Right ventricle myocardium superior (tissue), 1 donor: Measurements from ENCODE around the gene CD84. TPM values are rescaled to one million over a fixed set of nuclear protein-coding genes. Genes with fewer than 3 reads are reported as not detected.
A peak's percentile ranks its signal among the peaks of the same experiment; 100 is the strongest.
"Not testable (repeated sequence)": the region's sequence is repeated elsewhere in the genome, so short reads cannot be mapped to it uniquely, and the experiment has no call there.

ENCODE experiments used
- ATAC-seq: fragments of 200-7000 bp; cut with Tn5 transposase; one replicate; pipeline ENCODE4 v1.9.1; 2020; ENCODE audit warnings: mild to moderate bottlenecking; ENCODE audit not compliant: poor library complexity
- DNase-seq: peaks from one replicate; pipeline ENCODE4 v3.0.0-alpha.2; 2020
- intact Hi-C: fragments of 100-400 bp; cut with DNase I; formaldehyde crosslinking; loops from one replicate; pipeline ENCODE4 v1.11.2; 2022
- total RNA-seq: library from RNA; stranded (reverse); fragmentation: NEBNext Ultra II Directional; extraction: Animal tissue kit (Norgen Biotek cat#: 25700); gene quantifications from one replicate; pipeline ENCODE4 v1.2.1, GENCODE V29; 2021
- donor health status: DM: no; HTN: yes; CAD: no; lungs with severe emphysema.

Gene CD84
- total RNA-seq, 1 donor from 2014 or later, result 2.5 TPM

DNA sequence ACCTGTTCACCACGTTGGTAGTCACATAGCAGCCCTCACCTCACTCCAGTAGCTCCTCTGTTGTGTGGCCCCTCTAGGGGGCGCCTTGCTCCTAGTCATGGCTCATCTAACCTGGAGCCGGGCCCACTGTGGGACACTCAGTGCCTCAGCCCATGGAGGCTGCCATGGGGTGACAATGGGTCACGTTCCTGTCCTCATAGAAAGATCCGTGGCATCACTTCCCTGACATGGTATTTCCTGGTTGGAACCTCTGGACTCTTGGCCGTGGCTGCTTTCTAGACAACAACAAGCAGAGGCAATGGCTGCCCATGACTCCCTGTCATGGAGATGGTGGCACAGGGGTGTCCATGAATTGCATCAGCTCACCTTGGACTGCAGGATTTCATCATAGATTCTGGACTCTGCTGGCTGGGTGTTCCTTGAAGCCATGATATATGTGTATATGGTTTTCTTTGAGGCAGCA lies 28.7 kb downstream of the CD84 start:
- intact Hi-C loops, result no loop called here
- no peak for ATAC-seq
- DNase-seq, result no peak

DNA sequence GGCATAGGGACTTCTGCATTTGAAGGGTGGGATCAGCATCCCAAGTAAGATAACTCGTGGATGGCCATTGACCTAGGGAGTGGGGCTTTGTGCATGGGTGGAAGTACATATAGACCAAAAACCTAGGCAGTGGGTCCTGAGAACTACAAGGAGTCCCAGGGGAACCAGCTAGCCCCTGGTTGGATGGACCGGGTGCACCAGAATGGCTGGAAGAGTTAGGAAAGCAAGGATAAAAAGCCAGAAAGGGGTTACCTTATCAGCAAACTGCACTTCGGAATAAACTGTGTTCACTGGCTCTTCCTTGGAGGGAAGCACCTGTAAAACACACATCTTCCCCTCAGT lies 29.7 kb downstream of the CD84 start:
- no peak for ATAC-seq
- DNase-seq, result no peak
- intact Hi-C loops, result no loop called here

DNA sequence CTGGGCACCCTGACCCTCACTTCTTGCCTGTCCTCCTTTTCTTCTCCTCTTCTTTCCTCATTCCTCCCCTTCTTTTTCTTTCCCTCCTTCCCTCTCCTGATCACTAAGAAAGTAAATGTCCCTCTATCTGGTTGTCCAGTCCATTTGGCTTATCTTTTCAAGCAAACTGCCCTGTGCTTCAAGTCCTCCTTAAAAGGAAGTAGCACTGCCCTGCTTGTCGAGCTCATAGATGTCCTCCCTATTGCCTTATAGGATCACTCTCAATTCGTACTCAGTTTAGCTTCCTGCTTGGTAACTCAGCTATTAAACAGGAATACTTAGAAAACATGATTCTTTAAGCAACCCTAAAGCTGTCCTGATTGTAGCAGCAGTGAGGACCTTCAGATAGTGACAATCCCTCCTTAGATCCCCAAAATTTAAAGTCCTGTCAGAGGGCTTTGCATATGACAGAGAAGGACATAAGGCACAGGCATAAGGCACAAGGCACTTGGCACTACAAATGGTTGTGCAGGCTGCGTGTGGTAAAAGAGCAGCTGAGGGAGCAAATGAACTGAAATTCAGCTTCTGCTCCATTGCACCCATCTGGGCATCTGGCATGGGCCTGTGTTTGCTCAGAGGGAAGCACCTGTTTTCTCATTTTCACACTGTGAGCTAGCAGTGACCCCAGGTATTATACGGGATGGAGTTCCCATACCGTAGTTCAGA lies 30.2 kb downstream of the CD84 start:
- ATAC-seq (no peak), DNase-seq (no peak)
- intact Hi-C loops, result no loop called here

DNA sequence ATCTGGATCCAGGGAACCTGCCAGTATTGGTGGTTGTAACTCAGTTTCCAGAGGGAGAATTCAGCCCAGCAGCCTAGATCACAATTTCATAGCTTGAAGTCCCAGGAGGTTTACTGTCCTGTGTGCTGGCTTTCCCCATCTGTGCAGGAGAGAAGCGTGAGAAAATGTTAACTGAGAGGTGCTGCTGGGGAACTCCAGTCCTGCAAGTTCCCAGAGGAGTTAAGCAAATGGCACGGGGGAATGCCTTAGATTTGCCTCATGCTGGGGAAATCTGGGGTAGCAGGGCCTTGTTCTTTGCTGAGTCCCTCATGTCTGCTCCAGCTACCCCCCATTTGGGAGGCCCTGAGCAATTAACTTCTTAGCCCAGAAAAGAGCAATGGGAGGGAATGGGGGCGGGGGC lies 31.1 kb downstream of the CD84 start:
- ATAC-seq (no peak), DNase-seq (no peak)

DNA sequence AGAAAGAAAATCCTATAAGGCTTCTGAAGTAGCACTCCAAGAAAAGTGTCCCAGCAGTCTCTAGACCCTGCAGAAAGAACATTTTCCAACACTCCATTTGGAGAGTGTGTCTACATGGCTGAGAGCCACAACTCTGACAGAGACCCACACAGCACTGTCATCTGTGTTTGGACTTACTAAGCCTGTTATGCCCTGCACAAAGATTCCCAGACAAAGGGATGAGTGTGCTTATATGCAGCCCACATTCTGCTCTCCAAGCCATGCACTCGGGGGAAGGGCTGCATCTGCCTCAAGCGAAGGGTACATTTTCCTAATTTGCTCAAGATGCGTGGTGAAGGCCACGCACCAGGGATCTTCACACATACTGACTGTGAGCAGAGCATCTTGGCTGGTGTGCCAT lies 31.9 kb downstream of the CD84 start:
- no peak for ATAC-seq
- intact Hi-C loops, result no loop called here
- no peak for DNase-seq

More for the DNA sequence above, 31.1 kb downstream of the CD84 start:
- intact Hi-C loops, result no loop called here

DNA sequence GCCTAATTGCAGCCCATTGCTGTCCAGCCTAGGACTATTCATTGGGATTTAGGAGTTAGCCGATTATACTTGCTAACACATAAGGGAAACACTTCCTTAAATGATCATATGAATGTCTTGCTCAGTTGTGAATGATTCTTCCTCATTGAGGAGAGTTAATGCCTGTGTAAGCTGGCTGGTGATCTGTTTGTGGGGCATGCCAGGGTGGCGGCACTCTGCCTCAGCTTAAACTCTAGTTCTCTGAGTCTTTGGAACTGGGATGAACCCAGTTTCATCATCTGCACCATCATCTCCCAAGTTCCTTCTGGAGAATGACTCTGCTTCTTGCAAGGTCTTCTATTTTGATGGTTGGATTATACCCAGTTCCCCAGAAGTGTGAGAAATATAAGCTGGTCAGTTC lies 32.4 kb downstream of the CD84 start:
- ATAC-seq (peak; percentile 41), DNase-seq (peak; percentile 54)
- intact Hi-C loops, result no loop called here

DNA sequence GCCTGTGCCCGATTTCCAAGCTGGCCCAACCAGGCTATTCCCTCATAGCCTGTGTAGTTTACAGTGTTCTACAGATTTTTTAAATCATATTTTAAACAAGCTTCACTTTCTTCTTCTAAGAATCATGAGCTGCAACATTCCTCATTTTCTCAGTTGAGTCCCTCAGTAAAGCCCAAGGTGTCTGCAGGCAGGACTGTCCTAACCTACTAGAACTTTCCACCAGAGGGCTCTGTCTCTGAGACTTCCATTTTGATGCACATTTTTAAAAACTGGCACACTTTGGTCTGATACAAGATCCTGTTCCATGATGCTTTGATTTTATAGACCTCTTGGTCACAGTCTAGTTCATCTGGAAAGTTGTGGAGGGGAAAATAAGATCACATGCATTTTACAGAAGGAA lies 34.6 kb downstream of the CD84 start:
- DNase-seq, result no peak
- intact Hi-C loops, result no loop called here
- ATAC-seq, result no peak

DNA sequence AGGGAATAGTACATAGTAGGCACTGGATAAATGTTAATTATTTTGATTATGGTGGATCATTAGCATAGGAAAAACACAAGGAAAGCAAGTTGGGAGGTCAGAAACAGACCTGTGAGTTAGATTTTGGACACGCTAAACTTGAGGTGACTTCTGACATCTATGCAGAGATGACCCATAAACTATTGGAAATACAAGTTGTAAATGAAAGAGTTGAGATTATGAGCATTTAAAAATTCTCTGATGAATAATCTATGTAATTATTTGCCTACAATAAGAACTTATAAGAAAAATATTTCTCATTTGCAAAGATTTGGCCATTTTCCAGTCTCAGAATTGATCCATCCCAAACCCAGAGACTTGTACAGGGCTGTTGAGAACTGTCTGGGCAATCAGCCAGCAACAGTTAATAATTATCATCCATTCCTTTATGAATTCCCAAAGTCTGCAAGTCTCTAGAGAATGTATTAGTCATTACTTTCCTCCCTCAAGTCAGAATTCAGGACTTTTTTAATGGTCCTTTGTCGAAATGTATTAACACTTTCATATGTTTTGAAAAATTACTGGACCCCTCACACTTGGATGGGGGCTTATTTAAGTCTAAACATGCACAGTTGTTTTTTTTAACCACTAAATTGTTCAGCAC lies 36.9 kb downstream of the CD84 start:
- DNase-seq, result no peak
- ATAC-seq, result no peak
- intact Hi-C loops, result no loop called here

DNA sequence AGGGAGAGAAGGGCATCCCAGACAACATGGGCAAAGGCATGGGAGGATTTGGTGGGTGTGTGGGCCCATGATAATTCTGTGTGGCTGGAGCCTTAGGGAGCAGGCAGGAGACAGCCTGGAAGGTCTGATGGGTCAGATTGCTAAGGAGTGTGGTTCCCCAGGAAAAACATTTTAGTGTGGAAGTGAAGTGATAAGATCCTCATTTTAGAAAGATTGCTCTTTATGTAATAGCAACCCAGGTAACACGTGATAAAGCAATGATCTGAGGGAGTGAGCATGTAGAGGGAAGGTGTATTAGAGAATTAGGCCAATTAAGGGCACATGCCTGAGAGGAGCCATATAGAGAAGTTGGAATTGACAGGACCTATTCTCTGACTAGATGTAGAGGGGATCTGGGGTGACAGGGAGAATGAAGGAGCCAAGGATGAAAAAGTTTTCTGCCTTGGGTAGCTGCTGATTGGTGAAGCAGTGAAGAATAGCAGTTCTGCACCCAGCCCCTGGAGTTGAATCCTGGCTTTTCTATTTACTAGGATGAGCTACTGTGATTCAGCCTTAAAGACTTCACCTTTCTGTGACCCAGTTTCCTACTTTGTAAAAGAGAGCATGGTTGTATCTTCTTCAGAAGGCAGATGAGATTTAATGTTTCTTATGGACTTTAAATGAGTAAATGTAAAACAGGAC lies 37.5 kb downstream of the CD84 start:
- intact Hi-C loops, result no loop called here
- ATAC-seq (no peak), DNase-seq (no peak)

DNA sequence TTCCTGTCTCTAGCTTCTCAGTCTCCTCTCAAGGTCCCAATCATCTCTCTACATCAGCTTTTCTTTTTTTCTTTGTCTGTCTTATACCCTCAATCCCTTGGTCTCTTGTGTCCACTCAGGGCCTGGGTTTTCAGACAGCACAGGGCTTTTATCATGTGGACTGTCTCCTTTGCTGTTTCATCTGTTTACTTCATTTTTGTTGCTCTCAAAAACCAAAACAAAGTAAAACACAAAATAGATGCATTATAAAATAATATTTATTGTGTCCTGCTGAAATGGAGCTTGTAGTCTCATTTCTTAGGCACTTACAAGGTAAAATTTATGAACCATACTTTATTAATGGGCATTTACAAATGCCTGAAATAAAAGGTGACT lies 38.5 kb downstream of the CD84 start:
- ATAC-seq (no peak), DNase-seq (no peak)
- intact Hi-C loops, result no loop called here

DNA sequence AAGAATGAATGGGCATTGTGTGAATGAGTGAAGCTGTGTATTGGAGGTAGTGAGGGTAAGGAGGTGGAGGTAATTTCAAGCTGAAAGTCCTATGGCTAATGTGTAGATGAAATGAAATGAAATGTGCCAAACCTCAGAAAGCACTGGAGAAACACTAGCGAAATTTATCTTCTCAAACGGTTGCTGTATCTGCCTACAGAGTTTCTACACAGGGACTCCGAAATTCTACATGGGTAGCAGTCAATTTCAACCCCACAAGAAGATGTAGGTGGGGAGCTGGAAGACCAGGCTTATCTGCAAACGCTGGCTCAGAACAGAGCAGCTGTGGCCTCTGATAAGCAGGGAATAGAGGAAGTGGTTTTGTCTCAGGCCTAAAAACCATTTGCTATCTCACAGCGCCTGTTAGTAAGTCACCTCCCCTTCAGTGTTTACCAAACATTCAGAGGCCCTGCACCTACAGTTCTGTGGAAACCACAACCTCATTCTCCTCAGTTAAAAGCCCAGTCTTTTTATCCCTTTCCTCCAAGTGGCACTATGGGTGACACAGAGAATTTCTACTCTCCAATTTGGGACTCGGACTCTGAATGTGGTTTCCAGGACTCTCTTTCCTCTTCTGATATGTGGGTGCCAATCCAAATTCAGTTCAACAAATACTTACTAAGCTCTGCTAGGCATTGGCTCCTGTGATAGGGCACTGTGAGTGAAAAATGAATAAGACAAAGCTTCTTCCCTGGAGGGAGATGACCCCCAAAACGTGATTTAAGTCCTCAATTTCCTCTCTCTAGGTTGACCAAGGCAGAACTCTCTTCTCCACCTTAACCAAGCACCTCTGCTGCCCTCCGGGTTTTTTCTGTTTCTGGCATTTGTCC lies 39.1 kb downstream of the CD84 start:
- intact Hi-C loops, result no loop called here
- peak; percentile 77 for ATAC-seq
- DNase-seq, result no peak

DNA sequence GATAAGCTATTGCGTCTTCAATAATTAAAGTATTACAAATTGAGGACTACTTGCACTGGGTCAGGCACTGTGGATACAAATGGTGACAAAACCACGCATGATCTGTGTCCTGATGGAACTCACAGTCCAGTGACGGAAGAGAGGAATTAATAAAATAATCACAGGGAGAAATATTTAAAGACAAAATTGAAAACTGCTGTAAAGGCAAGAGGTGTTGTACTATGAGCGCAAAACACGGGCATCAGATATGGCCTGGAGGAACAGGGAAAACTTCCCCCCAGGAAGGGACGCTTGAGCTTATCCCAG lies 39.7 kb downstream of the CD84 start:
- DNase-seq, result no peak
- intact Hi-C loops, result no loop called here
- ATAC-seq, result no peak

DNA sequence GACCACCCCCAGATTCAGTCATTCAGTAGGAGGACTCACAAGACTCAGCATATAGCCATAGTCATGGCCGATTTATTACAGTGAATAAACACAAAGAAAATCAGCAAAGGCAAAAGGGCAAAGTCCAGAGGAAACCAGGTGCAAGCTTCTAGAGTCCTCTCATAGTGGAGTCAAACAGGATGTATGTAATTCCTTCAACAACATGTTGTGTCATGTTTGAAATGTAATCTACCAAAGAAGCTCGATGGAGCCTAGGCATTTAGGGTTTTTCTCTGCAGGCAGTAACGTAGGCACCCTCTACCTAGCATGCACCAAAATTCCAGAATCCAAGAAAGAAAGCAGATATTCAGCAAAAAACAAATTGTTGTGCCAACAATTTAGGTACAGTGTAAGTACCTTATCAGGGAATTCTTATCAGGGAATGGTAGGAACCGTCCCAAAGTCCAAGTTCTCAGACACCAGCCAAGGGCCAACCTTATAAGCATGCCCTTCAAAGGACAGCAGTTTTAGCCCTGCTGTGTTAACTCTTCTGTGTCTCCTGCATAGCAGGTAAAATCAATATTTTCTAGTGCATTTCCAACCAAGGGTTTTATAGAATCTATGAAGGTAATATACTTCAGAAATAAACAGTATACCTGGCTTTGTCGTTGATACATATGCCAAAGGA lies 40.2 kb downstream of the CD84 start:
- DNase-seq (no peak), ATAC-seq (peak; percentile 51)
- intact Hi-C loops, result no loop called here

DNA sequence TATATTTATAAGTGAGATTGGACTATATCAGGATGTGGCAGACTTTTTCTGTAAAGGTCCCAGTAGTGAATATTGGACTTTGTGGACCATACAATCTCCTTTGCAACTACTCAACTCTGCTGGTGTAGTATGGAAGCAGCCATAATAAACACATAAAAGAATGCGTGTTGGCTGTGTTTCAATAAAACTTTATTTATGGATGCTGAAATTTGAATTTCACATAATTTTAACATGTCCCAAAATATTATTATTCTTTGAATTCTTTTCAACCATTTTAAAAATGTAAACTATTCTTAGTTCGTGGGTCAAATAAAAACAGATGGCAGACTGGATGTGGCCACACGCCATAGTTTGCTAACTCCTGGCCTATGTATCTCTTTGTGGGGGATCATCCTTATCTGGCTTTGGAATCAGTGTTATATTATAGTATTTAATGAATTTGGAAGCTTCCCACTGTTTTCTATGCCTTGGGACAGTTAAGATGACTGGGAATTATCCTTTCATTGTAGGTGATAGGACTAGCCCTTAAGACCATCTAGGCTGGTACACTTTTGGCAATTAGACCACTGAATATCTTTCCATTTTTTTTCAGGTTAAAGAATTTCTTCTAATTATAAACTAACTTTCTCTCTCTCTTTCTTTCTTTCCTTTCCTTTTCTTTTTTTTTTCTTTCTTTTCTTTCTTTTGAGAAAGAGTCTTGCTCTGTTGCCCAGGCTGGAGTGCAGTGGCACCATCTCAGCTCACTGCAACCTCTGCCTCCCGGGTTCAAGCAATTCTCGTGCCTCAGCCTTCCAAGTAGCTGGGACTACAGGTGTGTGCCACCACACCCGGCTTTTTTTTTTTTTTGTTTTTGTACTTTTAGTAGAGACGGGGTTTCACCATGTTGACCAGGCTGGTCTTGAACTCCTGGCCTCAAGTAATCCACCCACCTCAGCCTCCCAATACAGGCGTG lies 41.3 kb downstream of the CD84 start:
- intact Hi-C loops, result no loop called here
- ATAC-seq (no peak), DNase-seq (no peak)

DNA sequence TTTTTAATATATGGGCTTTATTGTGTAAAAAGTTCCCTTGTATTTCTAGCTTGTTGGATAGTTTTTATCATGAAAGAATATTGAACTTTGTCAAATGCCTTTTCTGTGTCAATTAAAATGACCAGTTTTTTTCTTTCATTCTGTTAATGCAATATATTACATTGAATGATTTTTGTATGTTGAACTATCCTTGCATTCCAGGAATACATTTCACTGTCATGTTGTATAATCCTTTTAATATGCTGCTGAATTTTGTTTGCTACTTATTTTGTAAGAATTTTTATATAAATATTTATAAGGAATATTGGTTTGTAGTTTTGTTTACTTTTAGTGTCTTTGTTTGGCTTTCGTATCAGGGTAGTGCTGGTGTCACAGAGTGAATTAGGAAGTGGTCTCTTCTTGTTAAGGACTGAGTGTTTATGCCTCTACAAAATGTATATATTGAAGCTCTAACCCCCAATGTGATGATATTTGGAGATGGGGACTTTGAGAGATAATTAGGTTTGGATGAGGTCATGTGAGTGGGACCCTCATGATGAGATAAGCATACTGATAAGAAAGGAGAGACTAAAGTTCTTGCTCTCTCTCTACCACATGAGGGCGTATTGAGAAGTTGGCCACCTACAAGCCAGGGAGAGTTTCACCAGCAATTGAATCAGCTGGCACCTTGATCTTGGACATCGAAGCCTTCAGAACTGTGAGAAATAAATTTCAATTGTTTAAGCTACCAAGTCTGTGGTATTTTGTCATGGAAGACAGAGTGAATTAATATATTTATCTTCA lies 44.3 kb downstream of the CD84 start:
- ATAC-seq, result no peak
- DNase-seq, result no peak
- intact Hi-C loops, result no loop called here

DNA sequence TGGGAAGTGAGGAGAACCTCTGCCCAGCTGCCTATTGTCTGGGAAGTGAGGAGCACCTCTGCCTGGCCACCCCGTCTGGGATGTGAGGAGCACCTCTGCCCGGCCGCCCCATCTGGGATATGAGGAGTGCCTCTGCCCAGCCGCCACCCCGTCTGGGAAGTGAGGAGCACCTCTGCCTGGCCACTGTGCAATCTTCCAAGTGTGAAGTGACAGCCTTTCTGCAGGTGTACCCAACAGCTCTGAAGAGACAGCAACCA lies 46.8 kb downstream of the CD84 start:
- DNase-seq, intact Hi-C loops, ATAC-seq: not testable (repeated sequence)

DNA sequence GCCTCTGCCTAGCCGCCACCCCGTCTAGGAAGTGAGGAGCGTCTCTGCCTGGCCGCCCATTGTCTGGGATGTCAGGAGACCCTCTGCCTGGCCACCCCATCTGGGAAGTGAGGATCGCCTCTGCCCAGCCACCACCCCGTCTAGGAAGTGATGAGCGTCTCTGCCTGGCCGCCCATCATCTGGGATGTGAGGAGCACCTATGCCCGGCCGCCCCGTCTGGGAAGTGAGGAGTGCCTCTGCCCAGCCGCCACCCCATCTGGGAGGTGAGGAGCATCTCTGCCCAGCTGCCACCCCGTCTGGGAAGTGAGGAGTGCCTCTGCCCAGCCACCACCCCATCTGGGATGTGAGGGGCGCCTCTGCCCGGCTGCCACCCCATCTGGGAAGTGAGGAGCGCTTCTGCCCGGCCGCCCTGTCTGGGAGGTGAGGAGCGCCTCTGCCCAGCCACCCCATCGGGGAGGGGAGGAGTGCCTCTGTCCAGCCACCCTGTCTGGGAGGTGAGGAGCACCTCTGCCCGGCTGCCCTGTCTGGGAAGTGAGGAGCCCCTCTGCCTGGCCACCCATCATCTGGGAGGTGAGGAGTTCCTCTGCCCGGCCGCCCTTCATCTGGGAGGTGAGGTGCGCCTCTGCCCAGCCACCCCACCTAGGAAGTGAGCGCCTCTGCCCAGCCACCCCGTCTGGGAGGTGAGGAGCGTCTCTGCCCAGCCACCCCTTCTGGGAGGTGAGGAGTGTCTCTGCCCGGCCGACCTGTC lies 47.3 kb downstream of the CD84 start:
- DNase-seq, ATAC-seq, intact Hi-C loops: not testable (repeated sequence)
